GM10266 (cell line): ENCODE data around the gene LIN28A.
"Not testable (repeated sequence)": the region's sequence is repeated elsewhere in the genome, so short reads cannot be mapped to it uniquely, and the experiment has no call there.

Experiments used
- DNase-seq: peaks from one replicate; pipeline ENCODE4 v3.0.0; 2012; ENCODE audit errors: extremely low spot score
- TF ChIP-seq, protein P1 (sequence below): IDR thresholded peaks from 2 replicates; pipeline ENCODE4 v1.5.1; 2012; ENCODE audit warnings: mild to moderate bottlenecking, low read depth; ENCODE audit not compliant: control insufficient read depth, insufficient read depth; ENCODE audit errors: missing control alignments

Gene LIN28A

DNA sequence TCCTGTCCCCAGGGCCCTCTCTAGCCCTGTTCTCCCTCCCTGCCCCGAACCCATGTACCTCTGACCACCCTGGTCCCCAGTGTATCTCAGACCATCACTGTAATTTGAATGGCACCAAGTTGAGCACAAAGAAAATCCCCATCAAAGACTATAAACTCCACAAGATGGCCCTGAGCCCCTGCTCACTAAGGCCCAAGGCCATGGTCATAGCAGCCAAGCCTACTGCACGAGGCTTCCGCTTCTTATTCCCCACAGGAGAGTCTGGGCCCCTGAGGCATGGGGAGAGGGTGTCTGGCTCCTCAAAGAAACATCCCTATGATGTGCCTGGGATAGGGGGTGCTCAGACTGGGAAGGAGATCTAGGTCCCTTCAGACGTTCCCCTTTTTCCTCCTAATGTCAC lies 42.6 kb upstream of the LIN28A start:
- TF ChIP-seq, protein P1, sequence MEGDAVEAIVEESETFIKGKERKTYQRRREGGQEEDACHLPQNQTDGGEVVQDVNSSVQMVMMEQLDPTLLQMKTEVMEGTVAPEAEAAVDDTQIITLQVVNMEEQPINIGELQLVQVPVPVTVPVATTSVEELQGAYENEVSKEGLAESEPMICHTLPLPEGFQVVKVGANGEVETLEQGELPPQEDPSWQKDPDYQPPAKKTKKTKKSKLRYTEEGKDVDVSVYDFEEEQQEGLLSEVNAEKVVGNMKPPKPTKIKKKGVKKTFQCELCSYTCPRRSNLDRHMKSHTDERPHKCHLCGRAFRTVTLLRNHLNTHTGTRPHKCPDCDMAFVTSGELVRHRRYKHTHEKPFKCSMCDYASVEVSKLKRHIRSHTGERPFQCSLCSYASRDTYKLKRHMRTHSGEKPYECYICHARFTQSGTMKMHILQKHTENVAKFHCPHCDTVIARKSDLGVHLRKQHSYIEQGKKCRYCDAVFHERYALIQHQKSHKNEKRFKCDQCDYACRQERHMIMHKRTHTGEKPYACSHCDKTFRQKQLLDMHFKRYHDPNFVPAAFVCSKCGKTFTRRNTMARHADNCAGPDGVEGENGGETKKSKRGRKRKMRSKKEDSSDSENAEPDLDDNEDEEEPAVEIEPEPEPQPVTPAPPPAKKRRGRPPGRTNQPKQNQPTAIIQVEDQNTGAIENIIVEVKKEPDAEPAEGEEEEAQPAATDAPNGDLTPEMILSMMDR = no peak
- DNase-seq = no peak

DNA sequence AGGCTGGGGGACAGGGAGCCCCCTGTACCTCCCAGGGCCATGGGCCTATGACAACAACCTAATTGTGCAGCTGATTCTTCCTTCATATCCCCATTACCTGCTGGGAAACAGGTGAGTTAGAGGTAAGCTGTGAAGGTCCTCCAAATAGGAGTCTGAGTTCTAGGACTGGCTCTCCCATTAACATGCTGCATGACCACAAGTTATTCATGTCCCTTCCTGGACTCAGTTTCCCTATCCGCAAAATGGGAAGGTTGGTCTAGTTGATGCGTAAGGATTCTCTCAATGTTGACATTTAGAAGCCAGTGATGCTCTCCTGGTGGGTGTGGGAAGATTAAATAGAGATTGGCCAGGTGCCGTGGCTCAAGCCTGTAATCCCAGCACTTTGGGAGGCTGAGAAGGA lies 42.1 kb upstream of the LIN28A start:
- DNase-seq = no peak
- TF ChIP-seq, protein P1 = no peak

- DNase-seq = no peak
- TF ChIP-seq, protein P1 = no peak
These were observed 39.8 kb upstream of the LIN28A start for GRCh38 chr1:26370591-26371382.

- TF ChIP-seq, protein P1 = no peak
- no peak for DNase-seq
These were observed 38.6 kb upstream of the LIN28A start for GRCh38 chr1:26372039-26372438.

- not testable (repeated sequence) for DNase-seq
These were observed 38.0 kb upstream of the LIN28A start, which contains the start of gene ZNF683 for GRCh38 chr1:26372611-26373010. Gene ZNF683 (minus strand): TSS chr1:26372750. CDS start chr1:26368571, 4,179 bp downstream.

- no peak for DNase-seq
- TF ChIP-seq, protein P1 = no peak
These were observed 37.3 kb upstream of the LIN28A start for GRCh38 chr1:26373281-26373680.

DNA sequence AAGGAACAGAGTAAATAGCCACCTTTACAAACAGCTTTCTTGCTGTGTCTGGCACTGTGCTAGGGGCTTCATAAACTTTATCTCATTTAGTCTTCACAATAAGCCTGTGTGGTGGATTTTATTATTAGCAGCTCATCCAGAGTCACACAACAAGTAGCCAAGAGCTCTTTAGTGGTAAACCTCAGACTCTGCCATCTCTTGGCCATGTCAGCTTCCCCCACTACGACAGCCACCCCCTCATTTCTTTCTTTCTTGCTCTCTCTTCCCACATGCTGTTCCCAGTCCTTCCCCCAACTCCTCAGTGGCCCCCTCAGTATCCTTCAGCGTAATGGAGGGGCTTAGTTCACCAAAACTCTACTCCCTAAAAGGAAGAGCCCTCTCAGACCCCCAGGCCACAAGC lies 36.8 kb upstream of the LIN28A start:
- TF ChIP-seq, protein P1 = no peak
- DNase-seq = no peak

DNA sequence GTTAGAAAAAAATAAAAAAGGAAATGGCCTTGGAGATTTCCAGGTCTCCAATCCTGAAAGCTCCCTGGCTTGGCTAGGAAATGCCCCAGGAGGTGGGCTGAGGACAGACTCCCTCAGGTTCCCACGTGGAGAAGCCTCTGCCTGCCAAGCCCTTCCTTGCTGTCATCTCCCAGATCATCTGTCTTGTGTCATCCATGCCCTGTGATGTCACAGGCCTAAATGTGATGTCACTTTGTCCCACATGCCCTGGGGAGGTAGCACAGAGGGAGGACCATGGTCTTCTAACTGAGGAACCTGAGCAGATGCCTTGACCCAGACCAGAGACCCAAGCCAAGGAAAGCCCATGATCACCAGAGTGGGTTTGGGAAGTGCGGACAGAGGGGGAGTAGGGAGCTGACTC lies 36.3 kb upstream of the LIN28A start:
- not testable (repeated sequence) for DNase-seq
